Body of pancreas (tissue), 4 donors: ENCODE data around the gene CEP44.

ENCODE experiments used
- CTCF ChIP-seq, 7 experiments: fragments of 450-650 bp in 4 of 7; fragments of 200-600 bp in 3 of 7; sonication (generic) in 3 of 7; IDR thresholded peaks; one replicate each; pipeline ENCODE4 v1.5.1; 2016 to 2019; ENCODE audit warnings: antibody characterized with exemption in 7 of 7
- POLR2A ChIP-seq, 3 donors: fragments of 450-650 bp; IDR thresholded peaks; one replicate each; pipeline ENCODE4 v1.6.1; 2016; ENCODE audit warnings: antibody characterized with exemption in 3 of 3, mild to moderate bottlenecking in 2 of 3

- TF ChIP-seq CTCF (IDR thresholded peaks at IDR 0.05) (no peak), POLR2A (IDR thresholded peaks at IDR 0.05) (no peak)
Measured at GRCh38 chr4:174369985-174370384, 86.3 kb downstream of the CEP44 start.
